ENCODE measurements around the gene C1orf210.

The C1orf210 gene

GRCh38 chr1:43311521-43311920 is 26.1 kb upstream of the C1orf210 start:
- no peak for FAIRE-seq

- FAIRE-seq, result no peak
Observed at GRCh38 chr1:43309405-43310025, 24.1 kb upstream of the C1orf210 start.

GRCh38 chr1:43308635-43309404 is 23.4 kb upstream of the C1orf210 start:
- no peak for FAIRE-seq

- no peak for FAIRE-seq
Observed at GRCh38 chr1:43307458-43308158, 22.2 kb upstream of the C1orf210 start.

GRCh38 chr1:43306688-43307457 is 21.5 kb upstream of the C1orf210 start:
- FAIRE-seq, result no peak

GRCh38 chr1:43305926-43306687 is 20.7 kb upstream of the C1orf210 start:
- FAIRE-seq, result no peak

GRCh38 chr1:43305461-43305860 is 20.1 kb upstream of the C1orf210 start:
- FAIRE-seq, result no peak

GRCh38 chr1:43304771-43305300 is 19.5 kb upstream of the C1orf210 start:
- no peak for FAIRE-seq

GRCh38 chr1:43304314-43304681 is 18.9 kb upstream of the C1orf210 start:
- FAIRE-seq, result no peak

- no peak for FAIRE-seq
Observed at GRCh38 chr1:43303471-43304313, 18.3 kb upstream of the C1orf210 start.

GRCh38 chr1:43302721-43303470 is 17.5 kb upstream of the C1orf210 start:
- FAIRE-seq, result no peak

GRCh38 chr1:43302201-43302600 is 16.8 kb upstream of the C1orf210 start:
- no peak for FAIRE-seq

- FAIRE-seq, result no peak
Observed at GRCh38 chr1:43300378-43301094, 15.2 kb upstream of the C1orf210 start, which contains the start of gene TIE1. TSS of gene TIE1 (plus strand) at chr1:43300982. CDS start at chr1:43301072, 90 bp downstream.

GRCh38 chr1:43299101-43299500 is 13.7 kb upstream of the C1orf210 start:
- no peak for FAIRE-seq

- FAIRE-seq, result no peak
Observed at GRCh38 chr1:43298055-43298454, 12.7 kb upstream of the C1orf210 start.

GRCh38 chr1:43296207-43296606 is 10.8 kb upstream of the C1orf210 start:
- FAIRE-seq, result no peak

- FAIRE-seq, result no peak
Observed at GRCh38 chr1:43294761-43295160, 9.4 kb upstream of the C1orf210 start.

- no peak for FAIRE-seq
Observed at GRCh38 chr1:43293896-43294760, 8.7 kb upstream of the C1orf210 start.

- no peak for FAIRE-seq
Observed at GRCh38 chr1:43293176-43293575, 7.8 kb upstream of the C1orf210 start.

Measured in islet of Langerhans (tissue), 1 donor.